Activated CD4-positive, alpha-beta memory T cell treated with anti-CD3 and anti-CD28 coated beads, Interleukin-2, amount 10 ng/mL, durations not matched to agents 7 days and 5 days (primary cell): ENCODE results near the gene RCVRN. TPM values are rescaled to one million over a fixed set of nuclear protein-coding genes. Genes with fewer than 3 reads are reported as not detected.

Source experiments
- CTCF ChIA-PET: fragments of 350-600 bp; sonication (Branson Sonifier 250); formaldehyde crosslinking; loops from one replicate; lab custom pipeline; 2021; ENCODE audit warnings: antibody characterized with exemption, inconsistent platforms; lab: Charles Lee
- POLR2A ChIA-PET: fragments of 350-600 bp; sonication (Branson Sonifier 250); formaldehyde crosslinking; loops from one replicate; lab custom pipeline; 2021; ENCODE audit warnings: antibody characterized with exemption; lab: Charles Lee
- DNase-seq: peaks from one replicate; pipeline ENCODE4 v3.0.0-alpha.2; 2020
- H3K27ac Mint-ChIP-seq: one replicate; pipeline ENCODE4 v1.8.0; 2021; ENCODE audit warnings: mild to moderate bottlenecking, mixed read lengths
- H3K27me3 Mint-ChIP-seq: one replicate; pipeline ENCODE4 v1.8.0; 2021; ENCODE audit warnings: mixed read lengths
- H3K36me3 Mint-ChIP-seq: one replicate; pipeline ENCODE4 v1.8.0; 2021; ENCODE audit warnings: low read depth, mixed read lengths
- H3K4me1 Mint-ChIP-seq: one replicate; pipeline ENCODE4 v1.8.0; 2021; ENCODE audit warnings: mixed read lengths
- H3K4me3 Mint-ChIP-seq: one replicate; pipeline ENCODE4 v1.8.0; 2021; ENCODE audit warnings: mild to moderate bottlenecking, mixed read lengths
- H3K9me3 Mint-ChIP-seq: one replicate; pipeline ENCODE4 v1.8.0; 2021; ENCODE audit warnings: mixed read lengths
- total RNA-seq, 2 experiments: library from RNA; stranded (reverse); gene quantifications; one replicate each; pipeline ENCODE4 v1.2.3, GENCODE V29; 2021

RCVRN gene
- not detected for total RNA-seq

DNA sequence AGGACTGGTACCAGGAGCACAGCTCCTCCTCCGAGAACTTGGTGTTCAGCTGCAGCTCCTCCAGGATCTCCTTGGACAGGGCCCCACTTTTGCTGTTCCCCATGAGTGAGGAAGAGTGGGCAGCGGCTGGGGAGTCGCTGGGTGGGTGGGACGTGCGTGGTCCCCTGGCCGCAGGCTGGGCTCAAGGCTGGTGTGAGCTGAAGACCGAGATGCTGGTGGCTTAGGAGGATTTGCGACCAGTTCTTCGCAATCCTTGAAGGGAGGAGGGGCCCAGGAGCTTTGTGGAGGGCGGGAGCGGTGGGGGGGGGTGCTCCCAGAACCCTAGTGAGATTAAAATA lies at the start of gene RCVRN:
Gene RCVRN, minus strand, starts transcription at position 194 of the 338 bp plus-strand sequence. Its CDS starts 91 bp downstream, at position 103.
- Mint-ChIP-seq H3K27me3 (peaks cover 2% of the 10 kb centered on the region), H3K9me3 (no peaks in the 10 kb centered on the region), H3K4me1 (no peaks in the 10 kb centered on the region), H3K27ac (no peak within 1 kb of the TSS), H3K4me3 (no peak within 1 kb of the TSS), H3K36me3 (no peaks in the 10 kb centered on the region)
- POLR2A ChIA-PET = no interaction called here
- CTCF ChIA-PET = no interaction called here
- DNase-seq = no peak

DNA sequence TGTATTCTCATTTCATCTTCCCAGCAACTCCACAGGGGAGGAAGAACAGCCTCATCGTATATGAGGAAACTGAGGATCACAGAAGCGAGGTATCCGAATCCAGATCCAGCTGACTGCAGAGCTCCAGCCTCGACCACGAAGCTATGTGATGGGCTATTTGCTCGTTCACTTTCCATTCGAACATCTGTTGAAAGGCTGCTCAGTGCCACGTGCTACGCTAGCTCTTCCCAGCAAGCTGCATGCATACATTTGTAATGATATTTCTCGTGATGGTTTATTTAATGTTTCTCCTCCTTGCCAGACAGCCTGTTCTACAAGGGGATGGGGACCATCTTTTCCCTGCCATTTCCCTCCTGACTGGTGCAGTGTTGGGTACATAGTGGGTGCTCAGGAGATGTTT lies 48.4 kb upstream of the RCVRN start:
- Mint-ChIP-seq H3K27me3 (no peaks in the 10 kb centered on the region), H3K4me1 (no peaks in the 10 kb centered on the region), H3K27ac (no peak overlapping the region), H3K9me3 (no peaks in the 10 kb centered on the region), H3K36me3 (no peaks in the 10 kb centered on the region), H3K4me3 (no peak overlapping the region)
- POLR2A ChIA-PET = no interaction called here
- CTCF ChIA-PET = no interaction called here
- no peak for DNase-seq

DNA sequence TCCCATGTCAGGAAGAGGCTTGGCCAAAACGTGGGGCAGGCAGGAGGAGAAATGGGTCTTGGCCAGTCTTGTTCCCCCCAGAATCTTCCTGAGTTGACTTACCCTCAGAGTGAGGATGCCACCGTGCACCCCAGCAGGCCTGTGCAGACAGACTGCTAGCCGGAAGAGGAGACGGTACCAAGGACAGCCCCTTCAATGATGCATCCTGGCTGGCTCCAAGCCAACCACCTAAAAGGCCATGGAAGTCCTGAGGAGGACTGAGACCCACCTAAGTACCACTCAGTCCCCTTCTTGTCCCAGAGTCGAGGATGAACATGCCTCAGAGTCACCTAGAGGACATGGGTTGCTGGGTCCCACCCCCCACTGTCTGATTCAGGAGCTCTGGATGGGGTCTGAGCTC lies 46.7 kb upstream of the RCVRN start:
- Mint-ChIP-seq H3K27ac (no peak overlapping the region), H3K36me3 (no peaks in the 10 kb centered on the region), H3K4me1 (no peaks in the 10 kb centered on the region), H3K27me3 (no peaks in the 10 kb centered on the region), H3K4me3 (no peak overlapping the region), H3K9me3 (no peaks in the 10 kb centered on the region)
- CTCF ChIA-PET = no interaction called here
- DNase-seq = no peak
- POLR2A ChIA-PET = no interaction called here

DNA sequence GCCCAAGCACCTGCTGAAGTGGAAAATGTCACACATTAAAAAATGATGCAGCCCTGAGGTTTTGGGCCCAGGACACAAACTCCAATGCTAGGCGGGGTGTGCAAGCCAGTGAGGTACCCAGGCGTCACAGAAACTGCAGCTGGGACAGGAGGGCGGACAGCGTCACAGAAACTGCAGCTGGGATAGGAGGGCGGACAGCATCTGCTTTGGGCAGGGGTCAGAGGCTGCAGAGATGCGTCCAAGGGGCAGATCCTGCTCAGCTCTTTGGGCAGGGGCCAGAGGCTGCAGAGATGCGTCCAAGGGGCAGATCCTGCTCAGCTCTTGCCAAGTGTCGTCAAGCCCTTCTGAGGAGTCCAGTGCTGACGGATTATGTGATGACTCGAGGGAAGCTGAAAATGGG lies 43.9 kb upstream of the RCVRN start:
- no peaks in the 10 kb centered on the region for H3K9me3 Mint-ChIP-seq
- DNase-seq = no peak
- CTCF ChIA-PET = interaction anchor here (0.5 kb wide), 1 partner anchor 88 kb away, joined by 3 read pairs; no protein-coding TSS in a partner anchor
- H3K36me3 Mint-ChIP-seq = no peaks in the 10 kb centered on the region
- no peak overlapping the region for H3K4me3 Mint-ChIP-seq
- H3K27ac Mint-ChIP-seq = no peak overlapping the region
- H3K4me1 Mint-ChIP-seq = no peaks in the 10 kb centered on the region
- POLR2A ChIA-PET = no interaction called here
- no peaks in the 10 kb centered on the region for H3K27me3 Mint-ChIP-seq

DNA sequence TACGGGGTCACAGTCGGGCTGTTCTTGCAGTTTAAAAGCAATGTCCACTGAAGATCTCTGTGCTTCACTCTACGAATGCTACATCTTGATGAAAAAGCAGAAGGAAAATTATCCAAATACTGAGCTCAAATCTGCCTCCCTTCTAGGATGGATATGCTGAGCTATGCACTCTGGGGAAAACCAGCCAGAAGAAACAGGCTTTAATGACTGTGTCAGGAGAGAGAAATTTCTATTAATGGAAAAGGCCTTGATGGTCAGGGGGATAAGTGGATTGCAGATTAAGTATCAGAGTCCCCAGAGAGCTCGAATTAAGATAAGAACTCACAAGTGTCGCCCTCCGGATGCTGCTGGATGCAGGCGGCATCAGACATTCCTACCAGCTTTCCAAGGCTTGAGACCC lies 39.6 kb upstream of the RCVRN start:
- Mint-ChIP-seq H3K4me1 (no peaks in the 10 kb centered on the region), H3K9me3 (no peaks in the 10 kb centered on the region), H3K27me3 (no peaks in the 10 kb centered on the region), H3K36me3 (no peaks in the 10 kb centered on the region), H3K27ac (no peak overlapping the region), H3K4me3 (no peak overlapping the region)
- ChIA-PET CTCF (no interaction called here), POLR2A (no interaction called here)
- no peak for DNase-seq

DNA sequence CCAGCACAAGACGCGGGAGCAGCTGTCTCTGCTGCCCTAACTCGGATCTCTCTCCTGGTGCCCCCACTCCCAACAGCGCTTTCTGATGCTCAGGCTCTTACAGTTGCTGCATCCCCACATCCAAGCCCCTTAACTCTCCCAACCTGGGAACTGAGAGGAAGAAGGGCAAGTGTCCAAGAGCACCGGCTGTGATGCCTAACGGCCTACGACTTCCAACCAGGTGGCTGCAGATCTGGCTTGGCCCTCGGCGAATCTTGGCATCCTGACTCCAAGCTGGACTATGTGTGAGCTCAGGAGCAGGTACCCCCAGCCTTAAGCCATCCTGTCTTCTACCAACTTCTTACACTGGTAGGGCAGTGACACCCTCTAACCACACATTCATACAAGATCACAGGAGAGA lies 38.3 kb upstream of the RCVRN start:
- CTCF ChIA-PET = no interaction called here

DNA sequence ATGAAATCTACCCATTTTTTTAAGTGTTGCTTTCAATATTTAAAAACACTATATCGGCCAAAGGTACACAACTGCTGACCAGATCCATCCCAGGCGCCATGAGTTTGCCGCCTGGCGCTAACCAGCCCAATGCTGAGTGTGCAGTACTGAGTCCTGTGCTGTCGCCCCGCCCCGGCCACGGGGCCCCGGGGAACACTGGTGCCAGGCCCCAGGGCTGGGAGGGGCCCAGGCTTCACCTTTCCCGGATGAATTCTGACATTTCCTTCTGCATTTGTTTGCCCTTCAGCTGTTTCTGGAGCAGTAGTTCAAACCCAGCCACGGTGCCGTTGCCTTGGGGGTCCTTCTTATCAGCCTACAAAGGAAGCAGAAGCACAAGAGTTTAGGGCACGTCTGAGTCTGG lies 37.8 kb upstream of the RCVRN start:
- DNase-seq = no peak
- Mint-ChIP-seq H3K27ac (no peak overlapping the region), H3K4me3 (no peak overlapping the region), H3K27me3 (no peaks in the 10 kb centered on the region), H3K4me1 (no peaks in the 10 kb centered on the region), H3K9me3 (no peaks in the 10 kb centered on the region), H3K36me3 (no peaks in the 10 kb centered on the region)
- CTCF ChIA-PET = interaction anchor here (1.6 kb wide), 1 partner anchor 18 kb away, joined by 3 read pairs; no protein-coding TSS in a partner anchor
- POLR2A ChIA-PET = no interaction called here

More for the DNA sequence above, 38.3 kb upstream of the RCVRN start:
- H3K27me3 Mint-ChIP-seq = no peaks in the 10 kb centered on the region
- H3K4me3 Mint-ChIP-seq = no peak overlapping the region
- no peaks in the 10 kb centered on the region for H3K4me1 Mint-ChIP-seq
- H3K36me3 Mint-ChIP-seq = no peaks in the 10 kb centered on the region
- no peak overlapping the region for H3K27ac Mint-ChIP-seq
- no peak for DNase-seq
- no peaks in the 10 kb centered on the region for H3K9me3 Mint-ChIP-seq
- POLR2A ChIA-PET = no interaction called here

DNA sequence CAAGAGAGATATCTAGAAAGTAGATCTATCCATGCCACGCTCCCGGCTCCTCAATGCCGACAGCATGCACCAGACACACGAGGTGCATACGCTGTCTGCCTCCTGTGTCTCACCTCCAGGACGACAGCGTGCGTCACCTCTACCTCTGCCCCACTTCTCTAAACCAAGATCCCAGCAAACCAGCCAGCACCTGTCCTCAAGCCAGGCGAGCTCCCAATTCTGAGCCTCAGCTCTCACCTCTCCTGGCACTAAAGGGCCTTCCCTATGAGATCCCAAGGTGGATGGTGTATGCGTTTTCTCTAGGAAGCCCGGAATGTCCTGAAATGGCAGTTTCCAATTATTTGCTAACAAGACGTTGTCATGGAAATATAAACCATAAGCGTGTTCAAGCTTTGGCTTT lies 36.2 kb upstream of the RCVRN start:
- no peaks in the 10 kb centered on the region for H3K9me3 Mint-ChIP-seq
- CTCF ChIA-PET = interaction anchor here (0.6 to 1.6 kb wide), 2 partner anchors 17 to 100 kb away, joined by 3 read pairs; no protein-coding TSS in a partner anchor
- H3K4me3 Mint-ChIP-seq = no peak overlapping the region
- no peaks in the 10 kb centered on the region for H3K27me3 Mint-ChIP-seq
- H3K27ac Mint-ChIP-seq = no peak overlapping the region
- H3K4me1 Mint-ChIP-seq = no peaks in the 10 kb centered on the region
- POLR2A ChIA-PET = no interaction called here
- no peaks in the 10 kb centered on the region for H3K36me3 Mint-ChIP-seq
- DNase-seq = no peak

DNA sequence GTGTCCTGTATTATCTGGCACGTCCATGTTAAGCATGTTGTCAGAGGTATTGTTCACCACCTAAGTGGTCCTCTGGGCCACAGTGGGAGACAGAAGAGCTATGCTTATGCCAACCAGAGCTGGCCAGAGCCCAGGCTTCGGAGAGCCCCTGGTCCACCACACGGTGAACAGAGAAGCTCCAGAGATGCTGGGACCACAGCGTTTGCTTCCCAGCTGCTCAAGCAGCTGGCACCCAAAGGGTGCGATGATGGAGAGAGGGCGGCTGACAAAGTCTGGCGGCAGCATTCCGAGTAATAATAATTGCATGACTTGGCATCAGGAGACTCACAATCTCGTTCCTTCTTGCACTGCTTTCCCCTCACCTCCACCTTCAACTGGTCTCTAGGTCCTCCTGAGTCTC lies 35.8 kb upstream of the RCVRN start:
- ChIA-PET POLR2A (no interaction called here), CTCF (no interaction called here)
- Mint-ChIP-seq H3K36me3 (no peaks in the 10 kb centered on the region), H3K4me1 (no peaks in the 10 kb centered on the region), H3K4me3 (no peak overlapping the region), H3K9me3 (no peaks in the 10 kb centered on the region), H3K27me3 (no peaks in the 10 kb centered on the region), H3K27ac (no peak overlapping the region)
- no peak for DNase-seq

DNA sequence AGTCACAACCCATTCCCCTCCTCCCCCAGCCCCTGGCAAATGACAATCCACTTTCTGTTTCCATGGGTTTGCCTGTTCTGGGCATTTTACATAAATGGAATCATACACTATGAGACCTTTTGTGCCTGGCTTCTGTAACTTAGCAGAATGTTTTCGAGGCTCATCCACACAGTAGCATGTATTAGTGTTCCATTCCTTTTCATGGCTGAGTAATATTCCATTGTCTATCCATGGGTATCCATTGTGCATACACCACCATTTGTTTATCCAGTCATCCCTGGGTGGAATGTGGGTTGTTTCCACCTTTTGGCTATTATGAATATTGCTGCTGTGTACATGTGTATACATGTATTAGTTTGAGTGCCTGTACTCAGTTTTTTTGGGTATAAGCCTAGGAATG lies 33.7 kb upstream of the RCVRN start:
- ChIA-PET POLR2A (no interaction called here), CTCF (no interaction called here)
- Mint-ChIP-seq H3K4me1 (no peaks in the 10 kb centered on the region), H3K27me3 (no peaks in the 10 kb centered on the region), H3K27ac (no peak overlapping the region), H3K4me3 (no peak overlapping the region), H3K9me3 (no peaks in the 10 kb centered on the region), H3K36me3 (no peaks in the 10 kb centered on the region)
- no peak for DNase-seq

DNA sequence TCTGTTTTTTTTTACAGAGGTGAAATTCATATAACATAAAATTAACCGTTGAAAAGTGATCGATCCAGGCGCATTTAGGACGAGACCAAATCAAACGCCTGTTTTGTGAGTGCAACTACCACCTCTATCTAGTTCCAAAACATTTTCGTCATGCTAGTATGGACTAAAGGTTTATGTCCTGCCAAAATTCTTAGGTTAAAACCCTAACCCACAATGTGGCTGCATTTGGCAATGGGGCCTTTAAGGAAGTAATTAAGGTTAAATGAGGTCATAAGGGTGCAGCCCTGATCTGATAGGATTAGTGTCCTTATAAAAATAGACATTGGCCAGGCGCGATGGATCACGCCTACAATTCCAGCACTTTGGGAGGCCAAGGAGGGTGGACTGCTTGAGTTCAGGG lies 32.8 kb upstream of the RCVRN start:
- DNase-seq = no peak
- POLR2A ChIA-PET = no interaction called here
- CTCF ChIA-PET = no interaction called here
- Mint-ChIP-seq H3K36me3 (no peaks in the 10 kb centered on the region), H3K4me3 (no peak overlapping the region), H3K27ac (no peak overlapping the region), H3K27me3 (no peaks in the 10 kb centered on the region), H3K4me1 (no peaks in the 10 kb centered on the region), H3K9me3 (no peaks in the 10 kb centered on the region)

DNA sequence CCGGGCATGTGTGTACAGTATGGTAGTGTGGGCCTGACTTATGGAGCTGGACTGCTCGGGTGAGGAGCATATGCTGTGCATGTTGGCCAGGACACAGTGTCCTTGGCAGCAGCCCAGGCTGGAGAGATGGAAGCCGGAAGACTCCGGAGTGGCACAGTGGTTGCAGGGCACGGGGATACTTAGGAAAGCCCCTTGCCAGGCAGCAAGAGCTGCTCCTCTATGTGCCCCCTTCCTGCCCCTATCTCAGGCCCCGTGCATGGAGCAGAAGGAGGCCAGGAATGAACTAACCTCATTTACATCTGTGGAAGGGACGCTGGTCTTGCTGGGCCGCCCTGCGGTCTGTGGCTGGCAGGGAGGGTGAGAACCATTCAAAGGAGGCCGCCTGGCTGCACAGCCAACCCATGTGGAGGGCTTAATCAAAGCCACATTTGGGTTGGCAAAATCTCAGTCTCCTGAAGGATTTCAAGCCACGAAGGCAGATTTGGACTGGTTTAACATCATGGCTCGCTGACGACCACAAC lies 32.2 kb upstream of the RCVRN start:
- CTCF ChIA-PET = no interaction called here
- H3K4me3 Mint-ChIP-seq = no peak overlapping the region
- no peak for DNase-seq
- POLR2A ChIA-PET = no interaction called here
- H3K4me1 Mint-ChIP-seq = no peaks in the 10 kb centered on the region
- H3K9me3 Mint-ChIP-seq = no peaks in the 10 kb centered on the region
- H3K27ac Mint-ChIP-seq = no peak overlapping the region
- no peaks in the 10 kb centered on the region for H3K27me3 Mint-ChIP-seq
- H3K36me3 Mint-ChIP-seq = no peaks in the 10 kb centered on the region

DNA sequence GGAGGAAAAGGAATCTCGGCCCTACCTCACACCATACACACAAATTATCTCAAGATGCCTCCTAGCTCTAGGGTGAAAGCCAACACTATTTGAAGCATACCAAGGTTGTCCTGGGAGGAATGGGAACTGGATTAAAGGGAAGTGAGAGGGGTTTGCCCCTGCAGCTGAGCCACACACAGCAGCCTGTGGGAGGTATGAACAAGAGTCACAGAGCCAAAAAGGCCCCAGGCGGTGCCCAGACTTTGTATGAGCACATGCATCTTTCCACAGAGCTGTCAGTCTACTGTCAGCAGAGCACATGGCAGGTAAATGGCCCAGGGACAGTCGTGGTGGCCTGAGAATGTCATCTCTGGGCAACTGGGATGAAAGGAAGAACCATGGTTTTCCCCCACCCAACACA lies 31.0 kb upstream of the RCVRN start:
- DNase-seq = no peak
- Mint-ChIP-seq H3K4me1 (no peaks in the 10 kb centered on the region), H3K27ac (no peak overlapping the region), H3K27me3 (no peaks in the 10 kb centered on the region), H3K4me3 (no peak overlapping the region), H3K9me3 (no peaks in the 10 kb centered on the region), H3K36me3 (no peaks in the 10 kb centered on the region)
- ChIA-PET POLR2A (no interaction called here), CTCF (interaction anchor here (1.9 kb wide), 1 partner anchor 11 kb away, joined by 6 read pairs; no protein-coding TSS in a partner anchor)

DNA sequence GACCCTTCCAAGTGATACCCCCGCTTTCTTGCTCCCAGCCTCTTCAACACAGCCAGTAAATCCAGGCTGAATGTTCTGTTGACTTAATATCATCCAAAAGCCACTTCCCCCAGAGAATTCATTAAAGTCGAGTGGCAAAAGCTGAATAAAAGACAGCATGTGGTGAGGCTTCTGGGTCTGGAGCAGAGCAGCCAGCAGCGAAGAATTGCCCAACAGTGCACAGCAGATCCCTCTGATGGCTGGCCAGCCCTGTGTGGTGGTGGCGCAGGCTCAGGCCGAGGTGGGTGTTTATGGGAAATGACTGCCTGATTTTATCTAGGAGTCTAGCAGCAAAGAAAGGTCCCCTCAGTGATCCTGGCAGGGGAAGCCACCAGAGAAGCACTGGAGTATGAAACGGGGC lies 30.3 kb upstream of the RCVRN start:
- no peak overlapping the region for H3K27ac Mint-ChIP-seq
- ChIA-PET CTCF (interaction anchor here (1.9 kb wide), 1 partner anchor 10 kb away, joined by 6 read pairs; no protein-coding TSS in a partner anchor), POLR2A (no interaction called here)
- no peak for DNase-seq
- H3K4me1 Mint-ChIP-seq = no peaks in the 10 kb centered on the region
- no peak overlapping the region for H3K4me3 Mint-ChIP-seq
- H3K36me3 Mint-ChIP-seq = no peaks in the 10 kb centered on the region
- H3K9me3 Mint-ChIP-seq = no peaks in the 10 kb centered on the region
- H3K27me3 Mint-ChIP-seq = no peaks in the 10 kb centered on the region
